Progenitor cell of endocrine pancreas (in vitro differentiated cells): ENCODE results near the gene TMEM38B. TPM values are rescaled to one million over a fixed set of nuclear protein-coding genes. Genes with fewer than 3 reads are reported as not detected.

Source experiments
- DNase-seq: peaks from one replicate; pipeline ENCODE4 v3.0.0; 2021; ENCODE audit warnings: low spot score; ENCODE audit not compliant: unreplicated experiment
- H3K27ac Mint-ChIP-seq: 2 replicates; pipeline ENCODE4 v1.8.0; 2021; ENCODE audit warnings: mild to moderate bottlenecking, moderate library complexity, mixed read lengths
- H3K27me3 Mint-ChIP-seq: 2 replicates; pipeline ENCODE4 v1.8.0; 2021; ENCODE audit warnings: mixed read lengths
- H3K36me3 Mint-ChIP-seq: 2 replicates; pipeline ENCODE4 v1.8.0; 2022; ENCODE audit warnings: mixed read lengths; ENCODE audit not compliant: insufficient read depth
- H3K4me1 Mint-ChIP-seq: 2 replicates; pipeline ENCODE4 v1.8.0; 2021; ENCODE audit warnings: low read depth, mixed read lengths
- H3K4me3 Mint-ChIP-seq: 2 replicates; pipeline ENCODE4 v1.8.0; 2021; ENCODE audit warnings: low read depth, mild to moderate bottlenecking, moderate library complexity, mixed read lengths
- H3K9me3 Mint-ChIP-seq: 2 replicates; pipeline ENCODE4 v1.8.0; 2021; ENCODE audit warnings: low read depth, mixed read lengths
- long read RNA-seq: library from polyadenylated mRNA; unstranded; transcript quantifications from one replicate; pipeline ENCODE4 v2.0.0, GENCODE V29; 2020
- total RNA-seq: library from RNA; stranded (reverse); gene quantifications from 2 replicates; pipeline ENCODE4 v1.2.1, GENCODE V29; 2021
- TF ChIP-seq, protein P1 (sequence below): fragments of 200-600 bp; sonication (generic); IDR thresholded peaks from one replicate; pipeline ENCODE4 v1.5.0; 2021; ENCODE audit warnings: antibody characterized with exemption, mild to moderate bottlenecking; ENCODE audit not compliant: unreplicated experiment

Gene TMEM38B, protein sequence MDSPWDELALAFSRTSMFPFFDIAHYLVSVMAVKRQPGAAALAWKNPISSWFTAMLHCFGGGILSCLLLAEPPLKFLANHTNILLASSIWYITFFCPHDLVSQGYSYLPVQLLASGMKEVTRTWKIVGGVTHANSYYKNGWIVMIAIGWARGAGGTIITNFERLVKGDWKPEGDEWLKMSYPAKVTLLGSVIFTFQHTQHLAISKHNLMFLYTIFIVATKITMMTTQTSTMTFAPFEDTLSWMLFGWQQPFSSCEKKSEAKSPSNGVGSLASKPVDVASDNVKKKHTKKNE
- 18.8 and 19.3 TPM in 2 replicates for total RNA-seq
- long read RNA-seq, transcript TMEM38B-202 (6 exons, 3,525 nt) = major isoform, 174 of 211 reads
- long read RNA-seq, partial matches to known transcripts = 7 of 211 reads
- long read RNA-seq, other reads (novel, unspliced or antisense) = 30 of 211 reads

DNA sequence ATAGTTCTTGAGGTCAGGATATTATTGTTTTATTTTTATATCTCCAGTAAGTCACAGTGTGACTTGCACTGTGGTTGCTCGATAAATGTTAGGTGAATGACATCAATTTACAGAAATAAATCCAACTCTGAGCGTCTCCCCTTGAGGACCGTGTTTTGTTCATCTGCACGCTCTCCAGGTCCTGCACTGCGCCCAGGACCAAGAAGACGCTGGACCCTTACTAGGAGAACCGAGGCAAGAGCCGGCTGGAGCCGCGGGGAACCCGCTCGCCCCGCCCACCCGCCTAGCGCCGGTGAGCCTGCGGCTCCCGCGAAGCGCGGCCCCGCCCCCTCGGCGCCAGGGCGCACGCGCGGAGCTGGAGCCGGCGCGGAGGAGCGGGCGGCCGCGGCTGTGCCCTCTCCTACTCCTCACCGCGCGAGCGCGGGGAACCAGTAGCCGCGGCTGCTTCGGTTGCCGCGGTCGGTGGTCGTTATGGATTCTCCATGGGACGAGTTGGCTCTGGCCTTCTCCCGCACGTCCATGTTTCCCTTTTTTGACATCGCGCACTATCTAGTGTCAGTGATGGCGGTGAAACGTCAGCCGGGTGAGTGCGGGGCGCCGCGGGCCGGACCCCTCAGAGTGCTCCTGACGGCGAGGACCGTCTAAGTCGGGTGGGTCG lies at the start of gene TMEM38B:
Gene TMEM38B, plus strand, starts transcription at position 352 of the 658 bp plus-strand sequence. Its CDS starts 120 bp downstream, at position 472.
- DNase-seq = peak; percentile 81
- Mint-ChIP-seq H3K36me3 (no peaks in the 10 kb centered on the region), H3K4me3 (peak within 1 kb of the TSS; percentile 85), H3K9me3 (no peaks in the 10 kb centered on the region), H3K27ac (peak within 1 kb of the TSS; percentile 89), H3K4me1 (peaks cover 14% of the 10 kb centered on the region), H3K27me3 (peaks cover 26% of the 10 kb centered on the region)
- TF ChIP-seq, protein P1, sequence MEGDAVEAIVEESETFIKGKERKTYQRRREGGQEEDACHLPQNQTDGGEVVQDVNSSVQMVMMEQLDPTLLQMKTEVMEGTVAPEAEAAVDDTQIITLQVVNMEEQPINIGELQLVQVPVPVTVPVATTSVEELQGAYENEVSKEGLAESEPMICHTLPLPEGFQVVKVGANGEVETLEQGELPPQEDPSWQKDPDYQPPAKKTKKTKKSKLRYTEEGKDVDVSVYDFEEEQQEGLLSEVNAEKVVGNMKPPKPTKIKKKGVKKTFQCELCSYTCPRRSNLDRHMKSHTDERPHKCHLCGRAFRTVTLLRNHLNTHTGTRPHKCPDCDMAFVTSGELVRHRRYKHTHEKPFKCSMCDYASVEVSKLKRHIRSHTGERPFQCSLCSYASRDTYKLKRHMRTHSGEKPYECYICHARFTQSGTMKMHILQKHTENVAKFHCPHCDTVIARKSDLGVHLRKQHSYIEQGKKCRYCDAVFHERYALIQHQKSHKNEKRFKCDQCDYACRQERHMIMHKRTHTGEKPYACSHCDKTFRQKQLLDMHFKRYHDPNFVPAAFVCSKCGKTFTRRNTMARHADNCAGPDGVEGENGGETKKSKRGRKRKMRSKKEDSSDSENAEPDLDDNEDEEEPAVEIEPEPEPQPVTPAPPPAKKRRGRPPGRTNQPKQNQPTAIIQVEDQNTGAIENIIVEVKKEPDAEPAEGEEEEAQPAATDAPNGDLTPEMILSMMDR = no peak

DNA sequence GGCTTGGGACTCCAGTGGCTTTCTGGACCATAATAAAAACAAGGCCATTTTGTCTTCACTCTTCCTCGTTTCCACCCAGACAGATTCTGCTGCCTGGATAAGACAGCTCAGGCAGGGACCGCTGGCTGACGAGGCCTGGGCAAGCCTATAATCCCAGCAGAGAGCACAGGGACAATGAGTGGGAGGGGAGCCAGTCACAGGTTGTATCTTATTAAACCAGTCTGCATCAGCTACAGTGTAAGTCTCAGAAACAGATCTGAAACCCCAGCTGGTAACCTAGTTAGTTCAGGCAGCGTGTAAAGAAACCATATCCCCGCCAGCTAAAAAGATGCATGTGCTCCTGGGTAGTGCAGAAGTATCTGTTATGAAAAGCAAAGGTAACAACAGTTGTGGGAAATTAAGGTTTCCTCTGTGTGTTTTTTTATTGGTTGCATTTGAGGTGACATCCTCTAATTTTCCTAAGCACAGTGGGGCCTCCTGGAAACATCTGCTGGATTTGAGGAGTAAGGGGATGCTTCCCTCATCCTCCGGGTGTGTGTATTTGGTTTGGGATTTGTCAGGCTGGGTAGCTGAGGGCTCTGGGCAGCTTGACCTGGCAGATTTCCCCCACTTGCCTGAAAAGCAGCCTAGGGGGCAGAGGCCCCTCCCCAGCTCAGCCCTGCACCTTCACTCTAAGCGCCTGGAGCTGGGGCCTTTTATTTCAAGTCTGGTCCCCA lies 47.3 kb upstream of the TMEM38B start:
- no peaks in the 10 kb centered on the region for H3K36me3 Mint-ChIP-seq
- peaks cover 10% of the 10 kb centered on the region for H3K27me3 Mint-ChIP-seq
- TF ChIP-seq, protein P1 = no peak
- peaks cover 6% of the 10 kb centered on the region for H3K9me3 Mint-ChIP-seq
- no peak overlapping the region for H3K4me3 Mint-ChIP-seq
- no peak overlapping the region for H3K27ac Mint-ChIP-seq
- peaks cover 11% of the 10 kb centered on the region for H3K4me1 Mint-ChIP-seq
- no peak for DNase-seq

DNA sequence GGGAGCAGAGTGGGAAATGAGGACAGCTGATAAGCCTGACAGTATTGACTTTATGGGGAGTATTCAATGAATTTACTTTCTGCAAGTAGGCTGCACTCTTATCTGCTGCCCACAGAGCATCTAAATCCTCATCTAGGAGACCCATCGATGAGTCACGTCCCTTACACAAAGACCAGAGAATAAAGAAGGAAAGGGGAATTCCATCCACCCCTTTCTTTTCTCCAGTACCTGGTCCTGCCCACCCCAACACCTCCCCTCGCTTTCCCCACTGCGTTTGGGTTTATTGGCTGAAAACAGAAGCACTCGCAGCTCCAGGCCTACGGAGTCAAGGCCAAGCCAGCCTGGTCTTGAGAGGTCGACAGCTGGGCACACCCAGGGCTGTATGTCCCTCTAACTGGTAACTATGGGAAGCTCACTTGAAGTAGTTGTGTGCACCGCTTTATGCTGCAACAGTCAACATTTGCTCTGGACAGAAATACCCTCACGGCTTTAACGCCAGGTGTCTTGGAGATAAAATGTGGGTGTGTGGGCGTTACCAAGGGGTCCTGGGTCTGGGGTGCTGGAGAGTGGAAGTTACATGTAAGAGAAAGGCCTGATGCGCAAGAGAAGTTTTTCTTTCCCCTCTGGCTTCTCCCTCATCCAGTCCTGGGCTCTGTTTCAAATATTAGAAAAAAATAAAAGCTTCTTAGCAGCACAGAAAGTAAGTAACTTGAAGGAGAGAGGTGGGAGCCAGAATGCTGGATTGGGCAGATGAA lies 46.6 kb upstream of the TMEM38B start:
- Mint-ChIP-seq H3K36me3 (no peaks in the 10 kb centered on the region), H3K27ac (no peak overlapping the region), H3K4me1 (peaks cover 11% of the 10 kb centered on the region), H3K9me3 (peaks cover 2% of the 10 kb centered on the region), H3K4me3 (no peak overlapping the region), H3K27me3 (peaks cover 13% of the 10 kb centered on the region)
- TF ChIP-seq, protein P1 = no peak
- no peak for DNase-seq

DNA sequence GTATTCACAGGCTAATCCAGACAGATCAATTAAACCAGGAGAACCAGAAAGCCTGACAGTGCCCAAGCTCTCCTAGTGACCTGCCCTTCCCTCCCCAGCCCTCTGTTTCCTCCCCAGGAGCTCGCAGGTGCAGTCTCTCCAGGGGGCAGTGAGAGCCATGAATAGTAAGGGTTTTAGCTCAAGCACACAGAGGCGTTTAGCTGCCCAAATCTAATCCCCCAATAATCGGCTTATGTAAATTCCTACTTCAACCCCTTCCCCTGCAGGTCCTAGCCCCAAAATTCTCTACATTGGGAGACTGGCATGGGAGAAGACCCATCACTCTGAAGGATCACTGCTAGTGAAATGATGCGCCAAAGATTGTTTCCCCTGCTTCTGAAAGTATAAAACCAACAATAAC lies 42.5 kb upstream of the TMEM38B start:
- no peak overlapping the region for H3K27ac Mint-ChIP-seq
- H3K4me3 Mint-ChIP-seq = no peak overlapping the region
- H3K36me3 Mint-ChIP-seq = no peaks in the 10 kb centered on the region
- DNase-seq = no peak
- H3K4me1 Mint-ChIP-seq = peaks cover 14% of the 10 kb centered on the region
- H3K9me3 Mint-ChIP-seq = no peaks in the 10 kb centered on the region
- TF ChIP-seq, protein P1 = no peak
- peaks cover 34% of the 10 kb centered on the region for H3K27me3 Mint-ChIP-seq
